ENCODE data around the gene NDST1.

GRCh38 chr5:150585781-150586341 is 77.9 kb downstream of the NDST1 start:
- no peak for TF ChIP-seq REST (IDR thresholded peaks at IDR 0.05)
- no peak for TF ChIP-seq RCOR1 (IDR thresholded peaks at IDR 0.05; ENCODE audit: low read depth, low read length)
- TF ChIP-seq CHD2 (IDR thresholded peaks at IDR 0.05; ENCODE audit: low read length, partially characterized antibody): no peak
- TF ChIP-seq CTCF (IDR thresholded peaks at IDR 0.05): no peak
- no peak for TF ChIP-seq POLR2A (IDR thresholded peaks at IDR 0.05; ENCODE audit: low read length)
- no peak for TF ChIP-seq ESRRA (IDR thresholded peaks at IDR 0.05; ENCODE audit: borderline replicate concordance, low read length)
- no peak for TF ChIP-seq SMC3 (IDR thresholded peaks at IDR 0.05)
- no peak for TF ChIP-seq RFX5 (IDR thresholded peaks at IDR 0.05)
- no peak for TF ChIP-seq MAX (IDR thresholded peaks at IDR 0.05)
- no peak for TF ChIP-seq RAD21 (conservative IDR thresholded peaks at IDR 0.05 in 1 of 2, IDR thresholded peaks at IDR 0.05 in 1 of 2)
- no peak for TF ChIP-seq POLR2AphosphoS2 (conservative IDR thresholded peaks at IDR 0.05; ENCODE audit: low read length)
- TF ChIP-seq CBX2 (IDR thresholded peaks at IDR 0.05; ENCODE audit: borderline replicate concordance, low read depth): no peak
- no peak for TF ChIP-seq USF2 (IDR thresholded peaks at IDR 0.05)
- no peak for TF ChIP-seq MAFK (IDR thresholded peaks at IDR 0.05; ENCODE audit: partially characterized antibody)
